Progenitor cell of endocrine pancreas (in vitro differentiated cells): Measurements from ENCODE around the gene EPDR1. TPM values are rescaled to one million over a fixed set of nuclear protein-coding genes. Genes with fewer than 3 reads are reported as not detected.

ENCODE experiments used
- DNase-seq: peaks from one replicate; pipeline ENCODE4 v3.0.0; 2021; ENCODE audit warnings: low spot score; ENCODE audit not compliant: unreplicated experiment
- H3K27ac Mint-ChIP-seq: 2 replicates; pipeline ENCODE4 v1.8.0; 2021; ENCODE audit warnings: mild to moderate bottlenecking, moderate library complexity, mixed read lengths
- H3K27me3 Mint-ChIP-seq: 2 replicates; pipeline ENCODE4 v1.8.0; 2021; ENCODE audit warnings: mixed read lengths
- H3K36me3 Mint-ChIP-seq: 2 replicates; pipeline ENCODE4 v1.8.0; 2022; ENCODE audit warnings: mixed read lengths; ENCODE audit not compliant: insufficient read depth
- H3K4me1 Mint-ChIP-seq: 2 replicates; pipeline ENCODE4 v1.8.0; 2021; ENCODE audit warnings: low read depth, mixed read lengths
- H3K4me3 Mint-ChIP-seq: 2 replicates; pipeline ENCODE4 v1.8.0; 2021; ENCODE audit warnings: low read depth, mild to moderate bottlenecking, moderate library complexity, mixed read lengths
- H3K9me3 Mint-ChIP-seq: 2 replicates; pipeline ENCODE4 v1.8.0; 2021; ENCODE audit warnings: low read depth, mixed read lengths
- CTCF ChIP-seq: fragments of 200-600 bp; sonication (generic); IDR thresholded peaks from one replicate; pipeline ENCODE4 v1.5.0; 2021; ENCODE audit warnings: antibody characterized with exemption, mild to moderate bottlenecking; ENCODE audit not compliant: unreplicated experiment
- total RNA-seq: library from RNA; stranded (reverse); gene quantifications from 2 replicates; pipeline ENCODE4 v1.2.1, GENCODE V29; 2021

The EPDR1 gene
- total RNA-seq, 1 donor from 2014 or later: 1.8 TPM

GRCh38 chr7:37928878-37929277 is 8.4 kb downstream of the EPDR1 start:
- no peak overlapping the region for H3K4me3 Mint-ChIP-seq
- H3K27ac Mint-ChIP-seq: no peak overlapping the region
- TF ChIP-seq CTCF: no peak
- H3K27me3 Mint-ChIP-seq: peaks cover under 1% of the 10 kb centered on the region
- peaks cover 1% of the 10 kb centered on the region for H3K36me3 Mint-ChIP-seq
- peaks cover 8% of the 10 kb centered on the region for H3K9me3 Mint-ChIP-seq
- no peak for DNase-seq
- H3K4me1 Mint-ChIP-seq: no peaks in the 10 kb centered on the region

DNA sequence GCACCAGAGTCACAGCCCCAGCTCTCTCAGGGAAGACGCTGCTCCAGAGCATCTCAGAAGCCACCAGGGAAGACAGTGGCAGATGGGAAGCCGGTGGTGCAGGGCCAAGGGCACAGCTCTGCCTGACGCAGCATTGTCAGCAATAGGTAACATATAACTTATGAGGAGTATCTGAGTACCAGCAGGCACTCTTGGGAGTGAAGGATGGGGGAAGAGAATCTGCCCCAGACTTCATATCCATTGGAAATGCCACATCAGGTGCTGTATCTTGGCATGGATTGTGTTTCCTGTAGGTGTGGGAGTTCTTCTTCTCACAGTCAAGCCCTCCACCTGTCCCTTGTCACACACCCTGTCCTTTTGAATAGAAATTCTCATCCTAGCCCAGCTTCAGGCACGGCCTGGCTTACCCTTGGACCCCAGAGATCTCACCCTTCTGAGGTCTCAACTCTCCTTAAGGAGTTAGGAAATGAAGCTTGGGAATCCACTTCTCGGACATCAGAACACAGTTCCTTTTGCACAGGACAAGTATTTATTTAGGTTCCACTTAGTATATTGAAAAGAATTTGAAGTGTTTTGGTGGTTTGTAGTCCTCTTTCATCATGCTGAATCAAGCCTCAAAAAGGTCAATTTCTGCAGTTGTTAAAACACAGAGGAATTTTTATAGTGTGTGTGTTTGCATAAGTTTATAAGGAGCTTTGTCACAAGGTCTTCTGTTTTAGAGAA is 9.9 kb downstream of the EPDR1 start:
- Mint-ChIP-seq H3K27me3 (no peaks in the 10 kb centered on the region), H3K4me1 (no peaks in the 10 kb centered on the region), H3K36me3 (peaks cover 1% of the 10 kb centered on the region), H3K4me3 (no peak overlapping the region), H3K9me3 (peaks cover 4% of the 10 kb centered on the region), H3K27ac (no peak overlapping the region)
- DNase-seq: no peak
- no peak for TF ChIP-seq CTCF

- no peak for DNase-seq
- Mint-ChIP-seq H3K9me3 (peaks cover 7% of the 10 kb centered on the region), H3K4me3 (no peak overlapping the region), H3K27ac (no peak overlapping the region), H3K27me3 (no peaks in the 10 kb centered on the region), H3K36me3 (peaks cover 1% of the 10 kb centered on the region), H3K4me1 (no peaks in the 10 kb centered on the region)
- no peak for TF ChIP-seq CTCF
Observed at GRCh38 chr7:37932543-37932942, 12.1 kb downstream of the EPDR1 start.

DNA sequence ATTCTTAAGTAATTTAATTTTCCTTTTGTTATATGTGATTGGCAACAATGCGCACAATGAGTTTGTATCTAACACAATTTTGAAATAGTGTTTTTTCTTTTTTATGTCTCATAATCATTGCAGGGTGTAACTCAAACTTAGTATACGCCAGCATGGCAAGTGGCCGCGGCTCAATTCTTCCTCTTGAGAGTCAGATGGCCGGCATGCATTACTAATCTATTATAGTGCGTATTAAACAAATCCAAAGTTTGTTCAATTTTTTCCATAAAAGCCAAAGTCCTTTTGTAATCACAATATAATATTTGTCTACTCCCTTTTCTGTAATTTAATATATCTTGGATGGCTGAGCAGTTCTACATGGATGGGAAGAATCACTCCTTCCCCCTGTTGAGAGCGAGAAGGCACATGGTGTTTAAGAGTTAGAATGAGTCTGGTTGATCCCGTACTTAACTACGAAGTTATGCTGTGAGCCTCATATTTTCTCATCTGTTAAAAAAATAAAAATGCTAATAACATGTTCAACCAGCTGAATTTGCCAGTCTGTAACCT is 12.7 kb downstream of the EPDR1 start:
- no peaks in the 10 kb centered on the region for H3K4me1 Mint-ChIP-seq
- no peak overlapping the region for H3K27ac Mint-ChIP-seq
- H3K27me3 Mint-ChIP-seq: no peaks in the 10 kb centered on the region
- TF ChIP-seq CTCF: no peak
- H3K4me3 Mint-ChIP-seq: no peak overlapping the region
- DNase-seq: no peak
- H3K9me3 Mint-ChIP-seq: peaks cover 7% of the 10 kb centered on the region
- H3K36me3 Mint-ChIP-seq: peaks cover 1% of the 10 kb centered on the region

- DNase-seq: no peak
- no peaks in the 10 kb centered on the region for H3K27me3 Mint-ChIP-seq
- no peaks in the 10 kb centered on the region for H3K36me3 Mint-ChIP-seq
- no peak overlapping the region for H3K27ac Mint-ChIP-seq
- peaks cover 11% of the 10 kb centered on the region for H3K4me1 Mint-ChIP-seq
- no peak for TF ChIP-seq CTCF
- no peak overlapping the region for H3K4me3 Mint-ChIP-seq
- H3K9me3 Mint-ChIP-seq: peaks cover 5% of the 10 kb centered on the region
Observed at GRCh38 chr7:37942934-37943610, 22.6 kb downstream of the EPDR1 start.
